ENCODE data around the gene CLEC4G. TPM values are rescaled to one million over a fixed set of nuclear protein-coding genes. Genes with fewer than 3 reads are reported as not detected.

CLEC4G gene
- total and polyA plus RNA-seq, 9 of the 15 experiments (the other 6 are each of a cell fraction or from before 2014, with no cell fraction given): not detected

- FAIRE-seq (no peak), DNase-seq (ENCODE audit: extremely low read depth in 1 of 4, low spot score in 3 of 4) (no peak), ATAC-seq (no peak)
- Histone ChIP-seq H3K27me3 (ENCODE audit: control insufficient read depth in 2 of 2, insufficient read depth in 2 of 2, low read length in 2 of 2) (peaks cover 0 to 34% of the 10 kb centered on the region in 2 experiments; a peak in 3 of 5 replicates), H3K4me1 (replicated peaks in 1 of 2; ENCODE audit: control insufficient read depth in 2 of 2, insufficient read depth in 2 of 2, low read length in 2 of 2) (peaks cover 0 to 2% of the 10 kb centered on the region in 2 experiments; a peak in 3 of 5 replicates), H3K9me3 (replicated peaks; ENCODE audit: control insufficient read depth, insufficient read depth, low read depth, low read length) (no peaks in the 10 kb centered on the region), H2AFZ (ENCODE audit: low read depth, low read length) (no peak overlapping the region), H3K9ac (ENCODE audit: insufficient read depth in 1 of 2, low read depth in 2 of 2, low read length in 2 of 2) (no peak overlapping the region), H3K4me2 (ENCODE audit: insufficient read depth, low read length) (no peak overlapping the region), H3K79me2 (ENCODE audit: control insufficient read depth, insufficient read depth, low read length) (no peaks in the 10 kb centered on the region), H3K27ac (ENCODE audit: extremely low read depth, low read depth, low read length) (no peak overlapping the region), H3K36me3 (ENCODE audit: control insufficient read depth, insufficient read depth, low read length) (no peaks in the 10 kb centered on the region), H4K20me1 (replicated peaks; ENCODE audit: control insufficient read depth, insufficient read depth, low read length) (0 out of 2 replicates have a peak, but pooled peaks cover 4% of the 10 kb centered on the region), H3K4me3 (no peak overlapping the region), H3K9me1 (ENCODE audit: control insufficient read depth, insufficient read depth, low read length) (no peaks in the 10 kb centered on the region)
- in situ Hi-C loops (cut with MboI): no loop called here
- no TSS peak for BruUV-seq (replicated peaks)
- intact Hi-C loops (cut with micrococcal nuclease): no loop called here
- ChIA-PET POLR2A (no interaction called here), CTCF (ENCODE audit: low intra/inter-chr PET ratio) (no interaction called here)
- WGBS (ENCODE audit: insufficient coverage, low coverage, missing lambda C conversion rate): 18% methylated on average over 6 of the region's 6 CpGs
- TF ChIP-seq TAF15 (IDR thresholded peaks at IDR 0.05; ENCODE audit: low read depth, low read length) (no peak), ZNF121 (CRISPR knock-in tag; conservative IDR thresholded peaks at IDR 0.05) (no peak; the same call in 1 of the 2 replicates), ZNF584 (CRISPR knock-in tag; IDR thresholded peaks at IDR 0.05; ENCODE audit: low read depth) (no peak), SRSF9 (IDR thresholded peaks at IDR 0.05; ENCODE audit: borderline replicate concordance, low read depth, low read length) (no peak), RBM25 (IDR thresholded peaks at IDR 0.05; ENCODE audit: low read depth, low read length, severe bottlenecking) (peak; percentile 99), ARNT (IDR thresholded peaks at IDR 0.05) (no peak), NFIC (IDR thresholded peaks at IDR 0.05) (peak; percentile 49; the same call in 1 of the 2 replicates), TRIM24 (IDR thresholded peaks at IDR 0.05) (no peak), PHB2 (IDR thresholded peaks at IDR 0.05; ENCODE audit: low read depth) (no peak), FOXA3 (CRISPR knock-in tag; conservative IDR thresholded peaks at IDR 0.05 in 1 of 2, IDR thresholded peaks at IDR 0.05 in 1 of 2) (no peak), SAP30 (IDR thresholded peaks at IDR 0.05; ENCODE audit: borderline replicate concordance, insufficient read depth, low read depth, low read length, poor library complexity, severe bottlenecking) (no peak), HNRNPK (IDR thresholded peaks at IDR 0.05; ENCODE audit: low read depth, low read length, poor library complexity, severe bottlenecking) (no peak), PHB (CRISPR knock-in tag; IDR thresholded peaks at IDR 0.05) (no peak), ZC3H4 (CRISPR knock-in tag; IDR thresholded peaks at IDR 0.05; ENCODE audit: borderline replicate concordance) (no peak), TSC22D4 (tag; IDR thresholded peaks at IDR 0.05) (no peak), MTA2 (IDR thresholded peaks at IDR 0.05; ENCODE audit: low read depth) (no peak), ZNF253 (CRISPR knock-in tag; conservative IDR thresholded peaks at IDR 0.05) (no peak), ZNF174 (CRISPR knock-in tag; IDR thresholded peaks at IDR 0.05) (no peak), ZNF347 (CRISPR knock-in tag; IDR thresholded peaks at IDR 0.05; ENCODE audit: low read depth) (no peak), KLF1 (tag; IDR thresholded peaks at IDR 0.05) (no peak), POLR2B (IDR thresholded peaks at IDR 0.05; ENCODE audit: low read depth, partially characterized antibody) (no peak), ZNF280B (CRISPR knock-in tag; IDR thresholded peaks at IDR 0.05) (no peak), FOS (IDR thresholded peaks at IDR 0.05; ENCODE audit: extremely low read depth, insufficient read length) (no peak)
These were observed 27.4 kb downstream of the CLEC4G start for GRCh38 chr19:7704280-7705060.
